B cell (primary cell): ENCODE data around the gene PLXNB1.

Experiments used
- CTCF ChIP-seq: fragments of 200-600 bp; IDR thresholded peaks from one replicate; pipeline ENCODE4 v1.8.0; 2022; ENCODE audit warnings: antibody characterized with exemption, mild to moderate bottlenecking
- EZH2 ChIP-seq: IDR thresholded peaks from 2 replicates; pipeline ENCODE4 v1.6.1; 2012; ENCODE audit warnings: borderline replicate concordance, low read depth, mild to moderate bottlenecking, moderate library complexity, low read length; ENCODE audit not compliant: insufficient read depth, poor library complexity, severe bottlenecking

GRCh38 chr3:48422272-48422671, 7.6 kb downstream of the PLXNB1 start:
- TF ChIP-seq CTCF (no peak), EZH2 (no peak)
